ENCODE results near the gene SCAMP1. TPM values are rescaled to one million over a fixed set of nuclear protein-coding genes. Genes with fewer than 3 reads are reported as not detected.
"Not testable (repeated sequence)": the region's sequence is repeated elsewhere in the genome, so short reads cannot be mapped to it uniquely, and the experiment has no call there.

The SCAMP1 gene
- total RNA-seq, 4 donors from 2014 or later = 14.9 to 94.1 (median 58.6) TPM

- Histone ChIP-seq H3K4me3 (no peak overlapping the region), H3K27me3 (no peaks in the 10 kb centered on the region), H3K9me3 (no peaks in the 10 kb centered on the region), H3K4me1 (no peaks in the 10 kb centered on the region), H3K36me3 (no peaks in the 10 kb centered on the region), H3K27ac (no peak overlapping the region)
- TF ChIP-seq POLR2A (IDR thresholded peaks at IDR 0.05) = no peak
- no peak for TF ChIP-seq CTCF (IDR thresholded peaks at IDR 0.05)
- intact Hi-C loops (cut with DNase I; ENCODE audit: low total_unique reads) = no loop called here
- no peak for DNase-seq
Observed at GRCh38 chr5:78447775-78448424, 87.5 kb downstream of the SCAMP1 start.

GRCh38 chr5:78449103-78449502 is 88.7 kb downstream of the SCAMP1 start:
- TF ChIP-seq POLR2A (IDR thresholded peaks at IDR 0.05) = no peak
- TF ChIP-seq CTCF (IDR thresholded peaks at IDR 0.05) = no peak
- Histone ChIP-seq H3K27ac (no peak overlapping the region), H3K4me3 (no peak overlapping the region), H3K9me3 (no peaks in the 10 kb centered on the region), H3K27me3 (no peaks in the 10 kb centered on the region), H3K36me3 (no peaks in the 10 kb centered on the region), H3K4me1 (no peaks in the 10 kb centered on the region)
- DNase-seq = no peak
- intact Hi-C loops (cut with DNase I; ENCODE audit: low total_unique reads) = no loop called here

GRCh38 chr5:78457507-78457906 is 97.1 kb downstream of the SCAMP1 start:
- DNase-seq; H3K4me3 ChIP-seq; H3K9me3 ChIP-seq; H3K4me1 ChIP-seq; H3K36me3 ChIP-seq; intact Hi-C loops (cut with DNase I; ENCODE audit: low total_unique reads); H3K27ac ChIP-seq; H3K27me3 ChIP-seq: not testable (repeated sequence)

- no peaks in the 10 kb centered on the region for H3K36me3 ChIP-seq
- intact Hi-C loops (cut with DNase I; ENCODE audit: low total_unique reads) = no loop called here
- DNase-seq = no peak
- no peaks in the 10 kb centered on the region for H3K9me3 ChIP-seq
- H3K4me3 ChIP-seq = no peak overlapping the region
- H3K27me3 ChIP-seq = no peaks in the 10 kb centered on the region
- H3K27ac ChIP-seq = no peak overlapping the region
- no peaks in the 10 kb centered on the region for H3K4me1 ChIP-seq
- TF ChIP-seq CTCF (IDR thresholded peaks at IDR 0.05) (no peak), POLR2A (IDR thresholded peaks at IDR 0.05) (no peak)
Observed at GRCh38 chr5:78458843-78459242, 98.4 kb downstream of the SCAMP1 start.

- TF ChIP-seq CTCF (IDR thresholded peaks at IDR 0.05) (no peak), POLR2A (IDR thresholded peaks at IDR 0.05) (no peak)
Observed at GRCh38 chr5:78467140-78467539, 106.7 kb downstream of the SCAMP1 start.

More at GRCh38 chr5:78467140-78467539, 106.7 kb downstream of the SCAMP1 start:
- no peaks in the 10 kb centered on the region for H3K9me3 ChIP-seq
- peaks cover 0 to 3% of the 10 kb centered on the region in 2 donors for H3K4me1 ChIP-seq
- no peaks in the 10 kb centered on the region for H3K36me3 ChIP-seq
- H3K27ac ChIP-seq = no peak overlapping the region
- DNase-seq = no peak
- intact Hi-C loops (cut with DNase I; ENCODE audit: low total_unique reads) = no loop called here
- H3K4me3 ChIP-seq = no peak overlapping the region
- no peaks in the 10 kb centered on the region for H3K27me3 ChIP-seq

Data from uterus (tissue), 4 donors.